Measurements from ENCODE around the gene ARHGAP42. TPM values are rescaled to one million over a fixed set of nuclear protein-coding genes. Genes with fewer than 3 reads are reported as not detected.
"Not testable (repeated sequence)": the region's sequence is repeated elsewhere in the genome, so short reads cannot be mapped to it uniquely, and the experiment has no call there.

ARHGAP42 gene
- total RNA-seq, 1 donor from 2014 or later, result 16.3 TPM

GRCh38 chr11:100741866-100742625 lies 55.0 kb downstream of the ARHGAP42 start:
- H3K36me3 ChIP-seq, result no peaks in the 10 kb centered on the region
- H3K4me3 ChIP-seq, result no peak overlapping the region
- H3K4me1 ChIP-seq, result peaks cover 23% of the 10 kb centered on the region
- no peaks in the 10 kb centered on the region for H3K27me3 ChIP-seq (ENCODE audit: low read depth)
- ATAC-seq (no peak), DNase-seq (no peak)
- intact Hi-C loops (cut with DNase I), result no loop called here
- no peak for TF ChIP-seq CTCF (IDR thresholded peaks at IDR 0.05)
- no peak overlapping the region for H3K27ac ChIP-seq
- H3K9me3 ChIP-seq, result no peaks in the 10 kb centered on the region

GRCh38 chr11:100746448-100746847 lies 59.4 kb downstream of the ARHGAP42 start:
- H3K9me3 ChIP-seq, result peaks cover 8% of the 10 kb centered on the region
- no peak for DNase-seq
- H3K4me3 ChIP-seq, result no peak overlapping the region
- H3K27ac ChIP-seq, result no peak overlapping the region
- no peak for TF ChIP-seq CTCF (IDR thresholded peaks at IDR 0.05)
- no peak for ATAC-seq
- intact Hi-C loops (cut with DNase I), result no loop called here
- H3K36me3 ChIP-seq, result no peaks in the 10 kb centered on the region
- no peaks in the 10 kb centered on the region for H3K27me3 ChIP-seq (ENCODE audit: low read depth)
- peaks cover 7% of the 10 kb centered on the region for H3K4me1 ChIP-seq

GRCh38 chr11:100748153-100748552 lies 61.1 kb downstream of the ARHGAP42 start:
- no peak for ATAC-seq
- no peak for DNase-seq
- intact Hi-C loops (cut with DNase I), result no loop called here
- H3K4me1 ChIP-seq, result no peaks in the 10 kb centered on the region
- no peak overlapping the region for H3K4me3 ChIP-seq
- no peaks in the 10 kb centered on the region for H3K36me3 ChIP-seq
- H3K27me3 ChIP-seq (ENCODE audit: low read depth), result no peaks in the 10 kb centered on the region
- H3K9me3 ChIP-seq, result peaks cover 8% of the 10 kb centered on the region
- TF ChIP-seq CTCF (IDR thresholded peaks at IDR 0.05), result no peak
- H3K27ac ChIP-seq, result no peak overlapping the region

GRCh38 chr11:100749887-100750565 lies 62.9 kb downstream of the ARHGAP42 start:
- ATAC-seq; intact Hi-C loops (cut with DNase I); H3K36me3 ChIP-seq: not testable (repeated sequence)

GRCh38 chr11:100750566-100750891 lies 63.4 kb downstream of the ARHGAP42 start:
- DNase-seq; H3K27ac ChIP-seq; H3K4me1 ChIP-seq; H3K9me3 ChIP-seq; H3K27me3 ChIP-seq (ENCODE audit: low read depth); intact Hi-C loops (cut with DNase I); H3K36me3 ChIP-seq; H3K4me3 ChIP-seq; ATAC-seq: not testable (repeated sequence)

More at GRCh38 chr11:100749887-100750565, 62.9 kb downstream of the ARHGAP42 start:
- H3K4me1 ChIP-seq; H3K27me3 ChIP-seq (ENCODE audit: low read depth); H3K9me3 ChIP-seq; H3K4me3 ChIP-seq; H3K27ac ChIP-seq; DNase-seq: not testable (repeated sequence)

- H3K36me3 ChIP-seq, result no peaks in the 10 kb centered on the region
- no peak for ATAC-seq
- H3K27me3 ChIP-seq (ENCODE audit: low read depth), result no peaks in the 10 kb centered on the region
- peaks cover 2% of the 10 kb centered on the region for H3K4me1 ChIP-seq
- no peak overlapping the region for H3K4me3 ChIP-seq
- DNase-seq, result no peak
- no peak overlapping the region for H3K27ac ChIP-seq
- TF ChIP-seq CTCF (IDR thresholded peaks at IDR 0.05), result no peak
- H3K9me3 ChIP-seq, result peaks cover 8% of the 10 kb centered on the region
- intact Hi-C loops (cut with DNase I), result no loop called here
Measured at GRCh38 chr11:100752371-100753171, 65.5 kb downstream of the ARHGAP42 start.
